Psoas muscle (tissue), 8 donors: Measurements from ENCODE around the gene ZBTB17. TPM values are rescaled to one million over a fixed set of nuclear protein-coding genes. Genes with fewer than 3 reads are reported as not detected.
"Not testable (repeated sequence)": the region's sequence is repeated elsewhere in the genome, so short reads cannot be mapped to it uniquely, and the experiment has no call there.

ENCODE experiments used
- ATAC-seq, 4 donors: fragments of 200-7000 bp; cut with Tn5 transposase; one replicate each; pipeline ENCODE4 v1.9.1; 2020; ENCODE audit warnings: moderate library complexity in 3 of 4, mild to moderate bottlenecking in 2 of 4
- DNase-seq, 2 donors: peaks; one replicate each; pipeline ENCODE4 v3.0.0-alpha.2; 2020
- H3K27ac ChIP-seq: fragments of 200-600 bp; one replicate; pipeline ENCODE4 v1.8.0; 2022
- H3K27me3 ChIP-seq, 3 donors: fragments of 200-600 bp in 1 of 3; one replicate each; pipeline versions ENCODE4 v1.6.1 to v1.8.0; 2013 to 2022; ENCODE audit warnings: low read length in 2 of 3, mild to moderate bottlenecking in 2 of 3, moderate library complexity in 1 of 3; ENCODE audit not compliant: insufficient read depth in 3 of 3
- H3K36me3 ChIP-seq, 2 donors: fragments of 200-600 bp in 1 of 2; one replicate each; pipeline versions ENCODE4 v1.6.1 to v1.8.0; 2013 to 2022; ENCODE audit warnings: low read depth in 1 of 2, mild to moderate bottlenecking in 1 of 2, moderate library complexity in 1 of 2; ENCODE audit not compliant: insufficient read depth in 1 of 2
- H3K4me1 ChIP-seq: fragments of 200-600 bp; one replicate; pipeline ENCODE4 v1.8.0; 2022
- H3K4me3 ChIP-seq: fragments of 200-600 bp; one replicate; pipeline ENCODE4 v1.8.0; 2022; ENCODE audit warnings: mild to moderate bottlenecking
- H3K9me3 ChIP-seq: fragments of 200-600 bp; one replicate; pipeline ENCODE4 v1.8.0; 2022
- CTCF ChIP-seq: fragments of 200-600 bp; IDR thresholded peaks from one replicate; pipeline ENCODE4 v1.8.0; 2022; ENCODE audit warnings: antibody characterized with exemption
- WGBS, 3 donors: extraction: QIAGEN DNeasy Blood & Tissue Kit; methylation state at CpG; one replicate each; pipeline versions ENCODE4 v1.1.6 to v1.1.7; 2013; 5-methylcytosine and 5-hydroxymethylcytosine counted together
- intact Hi-C, 2 donors: fragments of 100-400 bp; cut with DNase I; formaldehyde crosslinking; loops; one replicate each; pipeline versions ENCODE4 v1.11.0 to v1.14.2; 2022
- polyA plus RNA-seq, 3 donors: library from polyadenylated mRNA; stranded (reverse); fragments of 200-250 nt; gene quantifications; one replicate each; pipeline ENCODE4 v1.2.3, GENCODE V29; 2013
- total RNA-seq, 4 donors: library from RNA; stranded (reverse); fragmentation: NEBNext Ultra II Directional in 2 of 4; extraction: Animal tissue kit (Norgen Biotek cat#: 25700) in 2 of 4; gene quantifications; one replicate each; pipeline versions ENCODE4 v1.2.1 to v1.2.4, GENCODE V29; 2021 to 2023
- donor health status: healthy with polysubstance abuse.
- donor health status: DM: no; HTN: no; CAD: no; lungs with moderate emphysema.
- donor health status: Bipolar disorder and iron deficiency.
- donor health status: healthy.
- donor health status: DM: yes; HTN: yes; CAD: no.
- donor health status: DM: no; HTN: no; CAD: no.
- donor health status: DM: no; HTN: no; CAD: no.
- donor health status: DM: yes; HTN: yes; CAD: no.

The ZBTB17 gene
- total and polyA plus RNA-seq, 7 donors: 23.5 to 44.3 (median 29.5) TPM

DNA sequence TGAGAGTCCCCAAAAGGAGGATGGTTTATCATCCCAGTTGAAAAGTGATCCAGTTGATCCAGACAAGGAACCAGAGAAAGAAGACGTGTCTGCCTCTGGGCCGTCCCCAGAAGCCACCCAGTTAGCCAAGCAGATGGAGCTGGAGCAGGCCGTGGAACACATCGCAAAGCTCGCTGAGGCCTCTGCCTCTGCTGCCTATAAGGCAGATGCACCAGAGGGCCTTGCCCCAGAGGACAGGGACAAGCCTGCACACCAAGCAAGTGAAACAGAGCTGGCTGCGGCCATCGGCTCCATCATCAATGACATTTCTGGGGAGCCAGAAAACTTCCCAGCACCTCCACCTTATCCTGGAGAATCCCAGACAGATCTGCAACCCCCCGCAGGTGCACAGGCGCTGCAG lies 43.3 kb downstream of the ZBTB17 start:
- WGBS, 3 donors: 90 to 95% (median 93%) methylated on average over 9 of the region's 9 CpGs
- Histone ChIP-seq H3K9me3 (no peaks in the 10 kb centered on the region), H3K4me3 (no peak overlapping the region), H3K27ac (no peak overlapping the region), H3K36me3 (peaks cover 10 to 99% of the 10 kb centered on the region in 2 donors), H3K4me1 (no peaks in the 10 kb centered on the region), H3K27me3 (no peaks in the 10 kb centered on the region)
- ATAC-seq: no peak
- TF ChIP-seq CTCF: no peak
- intact Hi-C loops: no loop called here
- no peak for DNase-seq

DNA sequence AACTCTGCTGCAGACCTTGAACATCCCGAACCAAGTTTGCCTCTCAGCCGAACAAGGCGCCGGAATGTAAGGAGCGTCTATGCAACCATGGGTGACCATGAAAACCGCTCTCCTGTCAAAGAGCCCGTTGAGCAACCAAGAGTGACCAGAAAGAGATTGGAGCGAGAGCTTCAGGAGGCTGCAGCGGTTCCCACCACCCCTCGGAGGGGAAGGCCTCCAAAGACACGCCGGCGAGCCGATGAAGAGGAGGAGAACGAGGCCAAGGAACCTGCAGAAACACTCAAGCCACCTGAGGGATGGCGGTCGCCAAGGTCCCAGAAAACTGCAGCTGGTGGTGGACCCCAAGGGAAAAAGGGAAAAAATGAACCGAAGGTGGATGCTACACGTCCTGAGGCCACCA lies 44.0 kb downstream of the ZBTB17 start:
- Histone ChIP-seq H3K4me1 (no peaks in the 10 kb centered on the region), H3K27me3 (no peaks in the 10 kb centered on the region), H3K36me3 (peaks cover 10 to 99% of the 10 kb centered on the region in 2 donors), H3K27ac (no peak overlapping the region), H3K4me3 (no peak overlapping the region), H3K9me3 (no peaks in the 10 kb centered on the region)
- intact Hi-C loops: no loop called here
- ATAC-seq (no peak), DNase-seq (no peak)
- 94 to 96% (median 96%) methylated on average over 19 of the region's 19 CpGs for WGBS, 3 donors
- TF ChIP-seq CTCF: no peak

DNA sequence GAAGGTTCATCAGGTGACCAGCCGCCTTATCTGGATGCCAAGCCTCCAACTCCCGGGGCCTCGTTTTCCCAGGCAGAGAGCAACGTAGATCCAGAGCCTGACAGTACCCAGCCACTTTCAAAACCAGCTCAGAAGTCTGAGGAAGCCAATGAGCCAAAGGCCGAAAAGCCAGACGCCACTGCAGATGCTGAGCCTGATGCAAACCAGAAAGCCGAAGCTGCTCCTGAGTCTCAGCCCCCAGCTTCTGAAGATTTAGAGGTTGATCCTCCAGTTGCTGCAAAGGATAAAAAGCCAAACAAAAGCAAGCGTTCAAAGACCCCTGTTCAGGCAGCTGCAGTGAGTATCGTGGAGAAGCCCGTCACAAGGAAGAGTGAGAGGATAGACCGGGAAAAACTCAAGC lies 44.5 kb downstream of the ZBTB17 start:
- no peak overlapping the region for H3K4me3 ChIP-seq
- DNase-seq (no peak), ATAC-seq (no peak)
- TF ChIP-seq CTCF: no peak
- no peaks in the 10 kb centered on the region for H3K9me3 ChIP-seq
- peaks cover 10 to 99% of the 10 kb centered on the region in 2 donors for H3K36me3 ChIP-seq
- H3K27ac ChIP-seq: no peak overlapping the region
- no peaks in the 10 kb centered on the region for H3K4me1 ChIP-seq
- WGBS, 3 donors: 90 to 96% (median 95%) methylated on average over 11 of the region's 11 CpGs
- intact Hi-C loops: no loop called here
- H3K27me3 ChIP-seq: no peaks in the 10 kb centered on the region

DNA sequence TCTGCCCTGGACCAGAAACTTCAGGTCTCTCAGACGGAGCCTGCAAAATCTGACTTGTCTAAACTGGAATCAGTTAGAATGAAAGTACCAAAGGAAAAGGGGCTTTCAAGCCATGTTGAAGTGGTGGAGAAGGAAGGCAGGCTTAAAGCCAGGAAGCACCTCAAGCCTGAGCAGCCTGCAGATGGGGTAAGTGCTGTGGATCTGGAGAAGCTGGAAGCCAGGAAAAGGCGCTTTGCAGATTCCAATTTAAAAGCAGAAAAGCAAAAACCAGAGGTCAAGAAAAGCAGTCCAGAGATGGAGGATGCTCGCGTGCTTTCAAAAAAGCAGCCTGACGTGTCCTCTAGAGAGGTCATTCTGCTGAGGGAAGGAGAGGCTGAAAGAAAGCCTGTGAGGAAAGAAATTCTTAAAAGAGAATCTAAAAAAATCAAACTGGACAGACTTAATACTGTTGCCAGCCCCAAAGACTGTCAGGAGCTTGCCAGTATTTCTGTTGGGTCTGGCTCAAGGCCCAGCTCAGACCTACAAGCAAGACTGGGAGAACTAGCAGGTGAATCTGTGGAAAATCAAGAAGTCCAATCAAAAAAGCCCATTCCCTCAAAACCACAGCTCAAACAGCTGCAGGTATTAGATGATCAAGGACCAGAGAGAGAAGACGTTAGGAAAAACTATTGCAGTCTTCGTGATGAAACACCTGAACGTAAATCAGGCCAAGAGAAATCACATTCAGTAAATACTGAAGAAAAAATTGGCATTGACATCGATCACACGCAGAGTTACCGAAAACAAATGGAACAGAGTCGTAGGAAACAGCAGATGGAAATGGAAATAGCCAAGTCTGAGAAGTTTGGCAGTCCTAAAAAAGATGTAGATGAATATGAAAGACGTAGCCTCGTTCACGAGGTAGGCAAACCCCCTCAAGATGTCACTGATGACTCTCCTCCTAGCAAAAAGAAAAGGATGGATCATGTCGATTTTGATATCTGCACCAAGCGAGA lies 46.6 kb downstream of the ZBTB17 start:
- no peak overlapping the region for H3K27ac ChIP-seq
- TF ChIP-seq CTCF: no peak
- H3K27me3 ChIP-seq: no peaks in the 10 kb centered on the region
- H3K4me3 ChIP-seq: no peak overlapping the region
- DNase-seq (no peak), ATAC-seq (no peak)
- intact Hi-C loops: no loop called here
- H3K4me1 ChIP-seq: no peaks in the 10 kb centered on the region
- 92 to 96% (median 92%) methylated on average over 17 of the region's 17 CpGs for WGBS, 3 donors
- no peaks in the 10 kb centered on the region for H3K9me3 ChIP-seq
- H3K36me3 ChIP-seq: peaks cover 10 to 98% of the 10 kb centered on the region in 2 donors

DNA sequence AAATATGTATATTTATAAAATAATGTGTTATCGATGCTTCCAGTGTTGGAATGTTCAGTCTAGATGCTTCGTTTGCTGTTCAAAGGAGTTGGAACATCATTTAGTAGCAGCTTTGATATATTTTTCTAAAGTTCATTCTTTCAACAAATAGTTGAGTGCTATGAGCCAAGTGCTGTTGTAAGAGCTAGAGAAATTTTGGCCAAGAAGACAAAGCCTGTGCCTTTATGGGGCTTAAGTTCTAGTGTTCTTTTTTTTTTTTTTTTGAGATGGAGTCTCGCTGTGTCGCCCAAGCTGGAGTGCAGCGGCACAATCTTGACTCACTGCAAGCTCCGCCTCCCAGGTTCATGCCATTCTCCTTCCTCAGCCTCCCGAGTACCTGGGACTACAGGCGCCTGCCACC lies 49.5 kb downstream of the ZBTB17 start:
- peaks cover 9 to 98% of the 10 kb centered on the region in 2 donors for H3K36me3 ChIP-seq
- not testable (repeated sequence) for H3K4me3 ChIP-seq, DNase-seq, H3K9me3 ChIP-seq, H3K27me3 ChIP-seq, H3K27ac ChIP-seq, H3K4me1 ChIP-seq, ATAC-seq
- intact Hi-C loops: loop anchor here in 1 of 2 donors (2.0 kb wide), 1 partner anchor 38 kb away; no protein-coding TSS in a partner anchor
- WGBS, 3 donors: 73 to 92% (median 78%) methylated on average over 8 of the region's 8 CpGs
